ENCODE data around the gene USP47. TPM values are rescaled to one million over a fixed set of nuclear protein-coding genes. Genes with fewer than 3 reads are reported as not detected.

The USP47 gene
- total RNA-seq, 1 donor = 72.7 TPM

DNA sequence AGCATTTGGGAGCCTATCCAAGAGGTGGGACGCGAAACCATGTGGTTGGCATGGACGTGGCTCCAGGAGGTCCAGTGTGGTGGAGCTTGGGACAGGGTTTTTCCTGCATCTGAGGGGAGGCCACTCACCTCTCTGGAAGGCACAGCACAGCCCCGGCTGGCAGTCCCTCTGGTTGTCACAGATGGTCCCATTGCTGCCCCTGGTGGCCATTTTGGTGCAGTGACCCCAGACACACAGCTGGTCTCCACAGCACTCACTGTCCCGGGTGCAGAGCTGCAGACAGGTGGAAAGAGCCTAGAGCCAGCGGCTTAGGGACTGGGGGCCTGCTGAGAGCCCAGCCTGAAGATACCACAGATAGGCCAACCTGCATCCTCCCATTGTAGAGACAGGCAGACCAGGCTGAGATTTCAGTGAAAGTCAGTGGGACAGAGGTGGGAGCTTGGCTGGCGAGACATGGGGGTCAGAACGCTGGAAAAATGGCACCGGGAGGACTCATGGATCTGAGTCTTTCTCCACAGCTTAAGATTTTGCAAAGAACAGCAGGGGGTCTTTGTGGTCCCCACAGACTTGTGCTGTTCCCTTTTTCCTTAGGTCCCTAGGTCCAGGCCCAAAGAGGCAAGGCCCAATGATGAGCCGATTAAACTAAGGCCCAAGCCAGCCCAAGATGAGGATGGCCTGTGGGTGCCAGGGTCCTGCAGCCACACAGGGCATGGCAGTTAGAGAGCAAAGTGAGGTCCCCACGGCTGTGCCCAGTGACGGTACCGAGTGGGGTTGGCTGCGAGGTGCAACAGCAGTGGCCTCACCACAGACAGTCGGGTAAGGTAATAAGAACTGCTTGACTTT, 125.3 kb downstream of the USP47 start:
- no peaks in the 10 kb centered on the region for H3K4me1 ChIP-seq (ENCODE audit: insufficient read depth, low read length)
- no peaks in the 10 kb centered on the region for H3K9me3 ChIP-seq (ENCODE audit: low read depth, low read length)
- H3K4me2 ChIP-seq (ENCODE audit: insufficient read depth, low read length) = no peak overlapping the region
- no peak overlapping the region for H3K27ac ChIP-seq (ENCODE audit: low read depth, low read length)
- H4K20me1 ChIP-seq (ENCODE audit: insufficient read depth, low read length) = no peaks in the 10 kb centered on the region
- H3K36me3 ChIP-seq (ENCODE audit: insufficient read depth, low read length) = no peaks in the 10 kb centered on the region
- peak; percentile 94 for DNase-seq (ENCODE audit: insufficient read length, low spot score, missing footprints)
- H3K27me3 ChIP-seq (ENCODE audit: insufficient read depth, low read length) = no peaks in the 10 kb centered on the region
- H3K4me3 ChIP-seq (ENCODE audit: insufficient read depth, low read length) = no peak overlapping the region
- TF ChIP-seq, protein P1, sequence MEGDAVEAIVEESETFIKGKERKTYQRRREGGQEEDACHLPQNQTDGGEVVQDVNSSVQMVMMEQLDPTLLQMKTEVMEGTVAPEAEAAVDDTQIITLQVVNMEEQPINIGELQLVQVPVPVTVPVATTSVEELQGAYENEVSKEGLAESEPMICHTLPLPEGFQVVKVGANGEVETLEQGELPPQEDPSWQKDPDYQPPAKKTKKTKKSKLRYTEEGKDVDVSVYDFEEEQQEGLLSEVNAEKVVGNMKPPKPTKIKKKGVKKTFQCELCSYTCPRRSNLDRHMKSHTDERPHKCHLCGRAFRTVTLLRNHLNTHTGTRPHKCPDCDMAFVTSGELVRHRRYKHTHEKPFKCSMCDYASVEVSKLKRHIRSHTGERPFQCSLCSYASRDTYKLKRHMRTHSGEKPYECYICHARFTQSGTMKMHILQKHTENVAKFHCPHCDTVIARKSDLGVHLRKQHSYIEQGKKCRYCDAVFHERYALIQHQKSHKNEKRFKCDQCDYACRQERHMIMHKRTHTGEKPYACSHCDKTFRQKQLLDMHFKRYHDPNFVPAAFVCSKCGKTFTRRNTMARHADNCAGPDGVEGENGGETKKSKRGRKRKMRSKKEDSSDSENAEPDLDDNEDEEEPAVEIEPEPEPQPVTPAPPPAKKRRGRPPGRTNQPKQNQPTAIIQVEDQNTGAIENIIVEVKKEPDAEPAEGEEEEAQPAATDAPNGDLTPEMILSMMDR (IDR thresholded peaks at IDR 0.05; ENCODE audit: extremely low read depth, low read depth, low read length) = peak; percentile 85
- no peaks in the 10 kb centered on the region for H3K79me2 ChIP-seq (ENCODE audit: insufficient read depth, low read length)
- H2AFZ ChIP-seq (ENCODE audit: low read length) = no peak overlapping the region

- Histone ChIP-seq H3K4me1 (ENCODE audit: insufficient read depth, low read length) (peaks cover under 1% of the 10 kb centered on the region), H3K9me3 (ENCODE audit: low read depth, low read length) (no peaks in the 10 kb centered on the region), H3K36me3 (ENCODE audit: insufficient read depth, low read length) (no peaks in the 10 kb centered on the region), H3K4me2 (ENCODE audit: insufficient read depth, low read length) (no peak overlapping the region), H3K27me3 (ENCODE audit: insufficient read depth, low read length) (no peaks in the 10 kb centered on the region), H4K20me1 (ENCODE audit: insufficient read depth, low read length) (no peaks in the 10 kb centered on the region), H3K27ac (ENCODE audit: low read depth, low read length) (no peak overlapping the region), H2AFZ (ENCODE audit: low read length) (no peak overlapping the region), H3K79me2 (ENCODE audit: insufficient read depth, low read length) (no peaks in the 10 kb centered on the region), H3K4me3 (ENCODE audit: insufficient read depth, low read length) (no peak overlapping the region)
- no peak for DNase-seq (ENCODE audit: insufficient read length, low spot score, missing footprints)
- TF ChIP-seq, protein P1 (IDR thresholded peaks at IDR 0.05; ENCODE audit: extremely low read depth, low read depth, low read length) = no peak
Measured at GRCh38 chr11:11967669-11968510, 126.1 kb downstream of the USP47 start.

- no peak overlapping the region for H2AFZ ChIP-seq (ENCODE audit: low read length)
- H3K27ac ChIP-seq (ENCODE audit: low read depth, low read length) = no peak overlapping the region
- H3K27me3 ChIP-seq (ENCODE audit: insufficient read depth, low read length) = no peaks in the 10 kb centered on the region
- peak; percentile 69 for DNase-seq (ENCODE audit: insufficient read length, low spot score, missing footprints)
- H3K4me2 ChIP-seq (ENCODE audit: insufficient read depth, low read length) = no peak overlapping the region
- H3K9me3 ChIP-seq (ENCODE audit: low read depth, low read length) = no peaks in the 10 kb centered on the region
- H3K79me2 ChIP-seq (ENCODE audit: insufficient read depth, low read length) = no peaks in the 10 kb centered on the region
- H3K36me3 ChIP-seq (ENCODE audit: insufficient read depth, low read length) = no peaks in the 10 kb centered on the region
- TF ChIP-seq, protein P1 (IDR thresholded peaks at IDR 0.05; ENCODE audit: extremely low read depth, low read depth, low read length) = no peak
- H3K4me3 ChIP-seq (ENCODE audit: insufficient read depth, low read length) = no peak overlapping the region
- no peaks in the 10 kb centered on the region for H4K20me1 ChIP-seq (ENCODE audit: insufficient read depth, low read length)
- peaks cover 9% of the 10 kb centered on the region for H3K4me1 ChIP-seq (ENCODE audit: insufficient read depth, low read length)
Measured at GRCh38 chr11:11968511-11969280, 126.9 kb downstream of the USP47 start.
